ENCODE results near the gene COL5A1.

COL5A1 gene

DNA sequence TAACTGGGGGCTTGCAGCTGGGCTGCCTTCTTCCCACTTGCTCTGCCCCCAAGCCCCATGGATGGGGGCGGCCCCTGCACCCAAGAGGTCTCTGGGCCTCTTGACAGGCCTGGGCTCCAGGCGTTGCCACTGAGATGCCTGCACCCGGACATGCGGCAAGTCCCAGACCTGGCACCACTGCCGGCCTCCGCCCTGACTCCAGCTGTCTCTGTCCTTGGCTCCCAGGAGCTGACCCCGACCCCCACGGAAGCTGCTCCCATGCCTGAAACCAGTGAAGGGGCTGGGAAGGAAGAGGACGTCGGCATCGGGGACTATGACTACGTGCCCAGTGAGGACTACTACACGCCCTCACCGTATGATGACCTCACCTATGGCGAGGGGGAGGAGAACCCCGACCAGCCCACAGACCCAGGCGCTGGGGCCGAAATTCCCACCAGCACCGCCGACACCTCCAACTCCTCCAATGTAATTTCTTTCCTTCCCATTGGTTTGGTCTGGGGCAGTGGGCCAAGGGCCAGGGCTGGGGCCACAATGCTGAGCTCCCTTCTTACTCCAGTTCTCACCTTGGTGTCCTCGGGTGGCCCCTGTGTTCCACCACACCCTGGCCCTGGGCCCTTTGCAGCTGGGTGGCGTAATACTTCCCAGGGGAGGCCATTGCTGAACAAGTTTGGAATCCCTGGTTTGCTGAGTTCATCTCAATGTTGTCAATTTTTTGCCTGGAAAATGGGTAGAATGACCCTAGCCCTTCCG lies 88.6 kb downstream of the COL5A1 start:
- DNase-seq = no peak

DNA sequence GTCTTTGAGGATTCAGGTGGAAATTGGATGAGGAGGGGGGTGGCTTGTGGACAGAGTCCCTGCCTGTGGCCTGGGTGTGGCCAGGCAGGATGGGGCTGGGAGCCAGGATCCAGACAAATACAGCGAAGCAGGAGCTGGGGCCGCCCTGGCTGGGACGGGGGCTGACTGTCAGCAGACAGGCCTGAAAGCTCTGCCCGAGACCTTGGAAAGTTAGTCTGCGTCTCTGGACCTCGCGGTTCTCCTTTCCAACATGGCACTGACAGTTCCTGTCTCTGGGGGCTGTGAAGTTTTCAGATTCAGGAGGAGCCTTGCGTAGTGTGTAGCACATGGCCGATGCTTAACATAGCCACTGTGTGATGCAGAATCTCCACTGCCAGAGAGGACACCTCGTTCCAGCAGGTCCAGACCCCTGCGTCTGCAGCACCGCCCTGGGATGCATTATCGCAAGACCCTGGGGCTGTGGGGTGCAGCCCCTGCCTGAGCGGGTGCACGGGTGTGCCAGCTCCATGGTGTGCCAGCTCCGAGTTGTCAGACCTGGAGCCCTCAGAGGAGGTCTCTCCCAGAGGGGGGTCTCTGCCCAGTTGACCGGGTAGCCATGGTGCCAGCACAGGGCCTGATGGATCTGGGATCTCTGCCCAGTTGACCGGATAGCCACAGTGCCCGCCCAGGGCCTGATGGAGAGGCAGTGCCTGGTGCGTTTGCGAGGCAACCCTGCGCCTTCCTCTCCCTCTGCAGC lies 89.3 kb downstream of the COL5A1 start:
- no peak for DNase-seq

DNA sequence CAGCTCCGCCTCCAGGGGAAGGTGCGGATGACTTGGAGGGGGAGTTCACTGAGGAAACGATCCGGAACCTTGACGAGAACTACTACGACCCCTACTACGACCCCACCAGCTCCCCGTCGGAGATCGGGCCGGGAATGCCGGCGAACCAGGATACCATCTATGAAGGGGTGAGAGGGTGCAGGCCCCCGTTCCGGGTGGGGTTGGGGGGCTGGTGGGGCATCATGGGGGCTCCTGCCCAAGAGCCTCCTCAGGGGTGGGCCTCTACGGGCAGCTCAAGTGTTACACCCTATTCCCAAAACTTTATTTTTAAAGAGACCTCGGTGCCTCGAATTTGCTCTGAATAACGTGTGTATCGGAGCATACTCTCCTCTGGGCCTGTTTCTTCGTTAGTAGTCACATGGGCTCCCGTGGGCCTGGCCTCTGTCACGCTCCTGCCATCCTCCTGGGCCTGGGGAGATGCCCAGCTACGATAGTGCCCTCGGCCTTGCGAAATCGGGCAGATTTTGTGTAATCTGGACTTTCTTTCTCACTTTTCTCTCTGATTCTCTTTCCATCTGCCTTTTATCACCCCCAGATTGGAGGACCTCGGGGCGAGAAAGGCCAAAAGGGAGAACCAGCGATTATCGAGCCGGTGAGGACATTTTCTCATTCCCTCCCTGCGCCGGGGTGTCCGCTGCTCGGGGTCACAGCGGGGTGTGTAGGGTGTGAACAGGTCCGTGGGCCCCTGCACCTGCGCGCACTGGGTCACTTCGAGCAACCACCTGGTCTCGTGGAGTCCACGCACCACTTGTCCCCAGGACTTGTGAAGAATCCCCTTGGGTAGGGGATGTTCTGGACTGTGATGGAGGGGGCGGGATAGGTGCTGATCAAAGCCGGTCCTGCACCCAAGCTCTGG lies 90.1 kb downstream of the COL5A1 start:
- DNase-seq = no peak

DNA sequence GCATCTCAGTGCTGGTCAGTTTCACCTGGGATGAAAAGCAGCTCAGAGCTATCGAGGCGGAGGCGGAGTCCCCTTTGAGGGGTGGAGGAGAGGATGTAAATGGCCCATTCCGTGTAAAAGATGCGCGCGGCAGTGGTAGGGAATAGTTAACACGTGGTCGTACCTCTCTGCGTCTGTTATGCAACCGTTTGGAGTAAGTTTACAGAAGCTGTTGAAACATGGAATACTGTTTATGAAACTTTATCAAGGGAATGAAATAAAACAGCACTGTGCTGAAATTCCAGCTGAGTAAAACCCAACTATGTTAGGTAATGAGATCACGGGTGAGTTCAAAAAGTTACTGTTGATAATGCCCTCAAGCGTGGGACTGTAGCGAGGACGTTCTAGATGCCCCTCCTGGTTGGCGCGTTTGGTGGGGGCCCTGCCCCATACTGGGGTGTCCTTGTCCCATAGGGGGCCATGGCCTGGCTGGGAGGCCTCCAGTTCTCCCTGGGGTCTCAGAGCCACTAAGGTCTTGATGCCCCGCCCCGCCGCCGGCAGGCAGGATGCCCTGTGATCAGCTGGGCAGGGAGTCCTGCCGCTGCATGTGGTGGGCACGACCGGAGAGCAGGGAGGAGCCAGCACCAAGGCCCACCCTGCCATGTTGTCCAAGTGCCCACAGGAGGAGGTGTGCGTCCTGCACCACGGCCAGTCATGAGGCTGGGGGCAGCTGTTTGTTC lies 90.9 kb downstream of the COL5A1 start:
- no peak for DNase-seq

DNA sequence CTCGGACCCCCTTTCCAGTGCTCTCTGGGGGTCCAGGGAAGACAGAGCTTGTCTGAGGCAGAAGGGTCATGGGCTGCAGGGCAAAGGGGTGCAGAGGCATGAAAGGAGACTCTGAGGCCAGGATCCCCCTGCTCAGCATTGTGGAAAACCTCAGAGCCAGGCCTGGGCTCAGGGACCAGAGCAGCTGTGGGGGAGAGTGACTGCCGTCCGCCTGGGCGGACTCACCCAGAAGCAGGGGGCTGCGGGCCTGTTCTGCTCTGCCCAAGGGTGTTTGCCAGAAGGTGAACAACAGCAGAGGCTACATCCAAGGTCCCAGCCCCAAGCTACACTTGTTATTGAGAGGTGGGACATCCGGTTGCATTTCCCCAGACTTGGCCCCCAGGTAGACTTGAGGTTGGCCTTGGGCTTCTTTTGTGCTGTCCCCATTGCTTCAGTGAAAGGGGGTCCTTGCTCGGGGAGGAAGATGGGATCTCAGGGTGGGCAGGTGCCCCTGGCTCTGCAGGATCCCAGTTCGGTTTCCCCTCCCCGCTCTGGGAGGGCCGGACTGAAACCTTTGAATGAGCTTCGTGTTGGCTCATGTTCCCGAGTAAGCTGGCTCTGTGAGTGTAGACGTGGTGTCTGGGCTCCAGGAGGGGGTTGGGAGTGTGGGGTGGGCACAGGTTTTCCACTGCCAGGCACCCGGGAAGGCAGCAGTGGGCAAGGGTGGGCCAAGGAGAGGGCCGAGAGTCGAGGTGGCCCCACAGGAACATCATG lies 92.1 kb downstream of the COL5A1 start:
- DNase-seq = no peak

DNA sequence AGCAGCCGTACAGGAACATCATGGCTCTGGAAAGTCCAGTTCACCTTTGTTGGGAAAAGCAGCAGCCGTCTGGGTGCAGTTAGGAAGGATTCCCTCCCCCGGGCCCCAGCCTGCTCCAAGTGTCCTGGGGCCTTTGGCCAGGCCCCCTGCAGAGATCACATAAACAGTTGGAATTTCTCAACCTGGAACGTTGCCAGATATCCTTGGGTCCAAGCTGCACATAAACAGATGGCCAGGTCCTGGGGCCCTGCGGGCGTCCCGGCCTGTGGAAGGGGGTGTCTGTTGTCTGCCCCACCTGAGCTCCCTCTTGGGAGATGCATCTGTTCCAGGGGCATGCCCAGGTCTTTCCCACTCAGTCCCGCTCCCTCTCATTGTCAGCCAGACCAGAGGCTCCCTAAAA lies 92.7 kb downstream of the COL5A1 start:
- no peak for DNase-seq

DNA sequence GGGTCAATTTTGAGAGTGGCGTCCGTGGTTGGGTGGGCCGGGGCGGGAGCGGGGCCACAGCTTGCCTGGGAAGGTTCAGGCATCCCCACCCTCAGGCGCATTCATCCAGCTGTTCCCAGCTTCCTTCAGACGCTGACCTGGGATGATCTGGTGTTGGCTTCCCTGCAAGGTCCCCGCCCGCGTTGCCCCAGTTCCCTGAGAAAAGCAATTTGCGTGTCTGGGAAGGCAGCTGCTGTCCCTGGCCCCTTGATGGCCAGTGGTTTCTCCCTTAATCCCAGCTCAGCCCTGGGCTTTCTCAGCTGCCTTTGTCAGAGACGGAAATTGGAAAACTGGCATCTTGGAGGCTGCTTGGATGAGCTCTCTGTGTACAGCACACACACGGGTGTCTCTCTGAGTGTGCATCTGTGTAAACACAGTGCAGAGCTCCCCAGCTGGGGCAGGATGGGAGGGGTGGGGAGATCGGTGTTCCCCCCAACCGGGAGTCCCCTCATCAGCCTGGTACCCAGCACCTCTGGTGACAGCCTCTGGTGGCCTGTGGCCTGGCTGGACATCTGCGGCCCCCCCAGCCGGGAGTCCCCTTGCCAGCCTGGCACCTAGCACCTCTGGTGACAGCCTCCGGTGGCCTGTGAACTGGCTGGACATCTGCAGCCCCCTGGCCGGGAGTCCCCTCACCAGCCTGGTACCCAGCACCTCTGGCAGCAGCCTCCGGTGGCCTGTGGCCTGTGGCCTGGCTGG lies 94.0 kb downstream of the COL5A1 start:
- no peak for DNase-seq

DNA sequence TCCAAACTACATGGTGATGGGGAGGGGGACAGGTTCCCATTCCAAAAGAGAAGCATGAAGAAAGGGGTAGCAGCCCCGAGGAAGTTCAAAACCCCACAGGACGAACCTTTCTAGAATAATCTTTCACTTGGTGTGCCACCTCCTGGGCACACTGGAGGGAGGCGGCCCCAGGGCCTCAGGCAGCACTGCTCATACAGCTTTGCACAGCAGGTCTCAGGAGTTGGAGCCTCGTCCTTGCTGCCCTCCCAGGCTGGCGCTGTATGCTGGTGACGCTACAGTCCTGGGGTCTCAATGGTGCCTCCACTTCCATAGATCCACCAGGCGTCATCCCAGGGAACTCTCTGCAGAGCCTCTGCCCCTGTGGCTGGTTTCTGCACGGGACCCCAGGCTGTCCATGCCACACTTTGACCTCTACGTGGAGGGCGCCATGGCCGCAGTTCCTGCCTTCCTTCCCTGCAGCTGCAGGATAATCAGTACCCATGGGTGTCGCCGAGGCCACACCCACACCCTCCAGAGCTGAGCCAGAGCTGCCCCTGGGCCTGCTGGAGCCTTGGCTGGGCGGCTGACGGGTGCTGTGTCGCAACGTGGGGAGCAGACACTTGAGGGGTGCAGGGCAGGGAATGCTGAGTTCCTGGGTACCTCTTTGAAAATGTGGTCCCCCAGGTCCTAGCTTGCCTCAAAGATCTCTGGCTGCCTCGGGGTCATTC lies 95.3 kb downstream of the COL5A1 start:
- DNase-seq = no peak

DNA sequence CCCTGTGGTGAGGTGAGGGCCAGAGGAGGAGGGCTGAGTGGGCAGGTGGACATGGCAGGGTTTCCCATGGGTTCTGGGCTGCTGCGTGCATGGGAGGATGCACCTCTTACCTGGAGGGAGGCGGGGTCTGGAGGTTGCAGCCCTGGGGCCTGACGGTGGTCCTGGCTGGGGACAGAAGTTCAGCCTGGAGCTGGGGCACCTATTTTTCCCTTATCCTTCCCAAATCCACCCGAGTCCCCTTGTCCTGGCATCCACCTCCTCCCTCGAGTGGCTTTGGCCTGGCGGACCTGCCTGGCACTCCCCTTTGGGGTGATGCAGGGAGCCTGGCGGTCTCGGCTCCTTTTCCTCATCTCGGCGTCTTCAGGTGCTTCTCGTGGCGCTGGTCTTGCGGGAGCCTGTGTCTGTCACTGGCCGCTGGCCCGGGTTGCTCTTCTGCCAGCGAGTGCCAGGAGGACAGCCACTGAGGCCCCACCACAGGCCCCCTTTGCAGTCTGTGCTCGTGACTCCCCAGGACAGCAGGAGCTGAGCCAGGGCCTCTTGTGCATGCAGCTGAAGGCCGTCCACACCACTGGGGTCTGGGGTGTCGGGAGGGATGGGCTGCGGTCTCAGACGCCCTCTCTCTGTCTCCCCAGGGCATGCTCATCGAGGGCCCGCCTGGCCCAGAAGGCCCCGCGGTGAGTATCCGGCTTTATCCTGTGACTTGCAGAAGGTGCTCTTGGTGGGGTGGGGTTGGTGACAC lies 96.4 kb downstream of the COL5A1 start:
- no peak for DNase-seq

DNA sequence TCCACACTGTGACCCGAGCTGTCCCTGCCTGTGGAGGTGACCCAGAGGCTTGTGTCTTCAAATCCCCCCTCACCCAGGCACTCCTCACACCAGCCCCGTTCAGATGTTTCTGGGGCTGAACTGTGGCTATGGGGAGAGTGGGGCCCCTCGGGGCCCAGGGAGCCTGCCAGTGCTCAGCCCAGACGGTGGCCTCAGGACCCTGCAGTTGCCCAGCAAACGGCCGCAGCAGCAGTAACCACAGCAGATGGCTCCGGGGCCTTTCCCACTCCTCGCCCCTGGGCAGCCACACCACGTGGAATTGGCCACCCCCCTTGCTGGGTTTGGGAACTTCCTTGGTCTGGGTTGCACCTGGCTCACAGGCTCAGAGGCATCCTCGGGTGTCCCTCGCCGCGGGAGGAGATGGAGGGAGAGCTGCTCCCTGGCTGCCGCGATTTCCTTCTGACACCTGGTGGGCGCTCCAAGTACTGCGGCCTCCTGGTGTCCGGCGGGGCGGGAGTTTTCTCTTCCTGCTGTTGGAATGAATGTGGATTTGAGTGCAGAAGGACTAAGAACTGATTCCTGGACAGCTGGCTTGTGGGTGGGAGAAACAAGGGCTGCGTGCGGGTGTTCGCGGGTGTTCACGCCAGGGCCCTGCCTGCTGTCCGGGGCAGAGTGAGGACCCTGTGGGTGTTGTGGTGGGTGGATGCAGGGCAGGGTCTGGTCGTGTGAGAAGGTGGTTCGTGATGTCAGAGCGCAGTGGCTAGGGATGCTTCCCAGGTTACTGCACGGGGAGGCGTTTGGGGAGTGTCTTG lies 97.5 kb downstream of the COL5A1 start:
- peak; percentile 31 for DNase-seq

DNA sequence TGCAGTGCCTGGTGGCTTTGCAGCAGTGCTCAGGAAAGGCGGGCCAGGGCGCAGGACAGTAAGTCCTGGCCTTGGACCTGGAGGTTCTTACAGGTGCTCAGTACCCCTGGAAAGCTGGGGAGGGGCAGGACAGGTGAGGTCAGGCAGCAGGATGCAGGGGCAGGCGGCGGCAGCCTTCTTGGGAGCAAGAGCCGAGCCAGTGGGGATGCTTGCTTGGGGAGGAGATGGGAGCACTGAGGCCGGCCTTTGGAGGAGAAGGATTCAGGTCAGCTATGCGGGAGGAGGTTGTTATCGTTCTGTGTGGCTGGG lies 98.0 kb downstream of the COL5A1 start:
- DNase-seq = no peak

DNA sequence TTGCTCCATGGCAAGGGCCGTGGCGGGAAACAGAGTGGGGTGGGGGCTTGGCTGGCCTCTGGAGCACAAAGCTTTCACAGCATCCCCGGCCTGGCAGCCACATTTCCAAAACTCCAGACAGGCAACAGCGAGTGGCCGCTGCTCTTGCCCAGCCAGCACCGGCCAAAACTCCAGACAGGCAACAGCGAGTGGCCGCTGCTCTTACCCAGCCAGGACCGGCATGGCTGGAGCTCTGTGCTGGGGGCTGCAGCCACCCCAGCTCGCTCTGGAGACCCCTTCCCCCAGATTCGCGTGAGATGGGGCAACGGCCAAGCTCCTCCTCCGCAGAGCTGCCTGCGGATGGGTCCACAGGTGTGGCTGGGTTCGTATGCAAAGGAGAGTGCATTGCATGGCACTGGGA lies 98.5 kb downstream of the COL5A1 start:
- DNase-seq = no peak

DNA sequence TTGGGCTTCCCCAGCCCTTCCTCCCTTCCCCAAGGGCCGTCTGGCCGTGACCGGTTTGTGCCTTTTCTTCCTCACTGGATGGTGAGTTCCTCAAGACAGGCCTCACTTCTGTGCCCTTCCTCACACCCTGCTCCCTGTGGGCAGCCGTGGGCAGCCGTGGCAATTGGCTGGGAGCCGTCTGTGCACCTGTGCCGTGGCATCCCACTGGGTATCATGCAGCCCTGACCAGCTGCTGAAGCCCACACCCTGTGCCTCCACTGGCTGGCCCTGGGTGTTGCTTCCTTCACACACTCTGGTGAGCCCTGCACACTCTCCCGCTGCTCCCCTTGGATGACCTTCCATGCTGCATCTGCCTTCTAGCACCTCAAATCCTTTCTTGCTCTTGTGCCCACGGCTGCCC lies 100.2 kb downstream of the COL5A1 start:
- DNase-seq = no peak

DNA sequence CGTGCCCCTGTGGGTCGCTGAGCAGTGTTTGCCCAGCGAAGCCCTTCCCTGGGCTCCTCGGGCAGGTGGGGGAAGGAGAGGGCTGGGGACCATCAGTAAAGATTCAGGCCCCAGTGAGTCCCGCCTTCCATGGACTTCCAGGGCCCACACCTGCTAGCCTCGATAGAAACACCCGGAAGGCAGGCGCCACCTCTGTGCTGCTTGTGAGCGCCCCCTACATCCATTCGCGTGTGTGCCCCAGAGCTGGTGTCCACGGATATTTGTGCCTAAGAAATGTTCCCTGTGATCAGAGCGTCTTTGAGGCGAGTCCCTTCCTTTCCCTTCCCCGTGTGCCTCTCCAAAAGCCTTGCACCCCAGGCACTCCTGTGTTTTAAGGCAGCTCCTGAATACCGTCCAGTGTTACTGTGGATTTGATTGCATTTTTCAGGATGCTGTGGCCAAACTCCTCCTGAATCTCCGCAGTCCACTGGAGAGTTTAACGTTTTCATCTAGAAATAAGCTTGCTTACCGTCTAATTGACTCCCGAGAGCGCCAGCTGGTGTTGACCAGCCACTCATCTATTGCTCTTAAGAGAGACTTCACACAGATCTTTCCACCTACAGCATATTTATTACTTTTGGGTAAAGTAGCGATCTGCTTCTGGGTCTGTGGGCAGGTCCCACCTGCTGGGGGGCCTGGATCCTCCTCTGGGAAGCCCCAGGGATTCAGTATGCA lies 101.4 kb downstream of the COL5A1 start:
- DNase-seq = no peak

DNA sequence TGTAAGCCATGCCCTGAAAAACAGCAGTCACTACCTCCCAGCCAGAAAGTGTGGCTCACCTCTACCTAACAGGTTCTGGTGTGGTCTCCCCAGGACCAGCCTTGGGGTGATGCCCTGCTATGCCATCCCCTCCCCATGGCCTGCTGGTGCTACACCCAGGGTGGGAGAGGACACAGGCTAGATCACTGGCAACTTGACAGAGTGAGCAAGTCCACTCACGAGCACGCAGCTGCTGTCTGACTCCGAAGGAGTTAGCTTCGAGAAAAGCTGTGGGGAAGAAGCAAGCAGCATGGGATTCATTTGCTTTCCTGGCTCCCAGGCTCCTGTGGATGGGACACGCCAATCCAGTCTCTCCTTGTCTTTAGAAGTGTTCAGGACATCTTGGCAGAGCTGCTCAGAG lies 102.2 kb downstream of the COL5A1 start:
- no peak for DNase-seq

DNA sequence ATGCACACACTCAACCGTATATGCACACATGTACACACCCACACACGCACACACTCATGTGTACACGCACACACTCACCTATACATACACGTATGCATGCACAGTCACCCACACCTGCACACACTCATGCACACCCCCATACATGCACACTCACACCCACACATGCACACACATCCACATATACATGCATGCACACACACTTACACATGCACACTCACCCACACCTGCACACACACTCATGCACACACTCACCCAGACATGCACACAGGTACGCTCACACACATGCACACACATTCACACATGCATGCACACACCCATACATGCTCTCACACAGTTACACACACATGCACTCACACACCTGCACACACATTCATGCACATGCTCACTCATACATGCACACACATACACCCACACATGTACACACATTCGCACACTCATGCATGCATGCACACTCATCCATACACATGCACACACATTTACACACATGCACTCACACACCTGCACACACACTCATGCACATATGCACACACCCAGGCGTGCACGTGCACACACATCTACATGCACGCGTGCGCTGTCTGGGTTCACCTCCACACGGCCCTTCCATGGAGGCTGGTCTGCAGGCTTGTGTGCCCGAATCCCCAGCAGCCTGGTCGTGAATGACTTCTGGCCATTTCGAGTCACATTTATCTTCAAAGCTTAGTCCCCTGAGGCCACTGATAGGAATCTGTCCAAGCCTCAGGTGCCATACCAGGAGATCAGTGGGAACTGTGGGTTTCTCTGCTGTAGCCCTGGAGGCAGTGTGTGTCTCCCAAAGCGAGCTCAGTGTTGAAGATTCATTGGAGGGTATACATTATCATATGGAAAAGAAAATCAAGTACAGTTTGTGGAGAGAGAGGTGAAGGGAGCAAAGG lies 103.0 kb downstream of the COL5A1 start:
- no peak for DNase-seq

DNA sequence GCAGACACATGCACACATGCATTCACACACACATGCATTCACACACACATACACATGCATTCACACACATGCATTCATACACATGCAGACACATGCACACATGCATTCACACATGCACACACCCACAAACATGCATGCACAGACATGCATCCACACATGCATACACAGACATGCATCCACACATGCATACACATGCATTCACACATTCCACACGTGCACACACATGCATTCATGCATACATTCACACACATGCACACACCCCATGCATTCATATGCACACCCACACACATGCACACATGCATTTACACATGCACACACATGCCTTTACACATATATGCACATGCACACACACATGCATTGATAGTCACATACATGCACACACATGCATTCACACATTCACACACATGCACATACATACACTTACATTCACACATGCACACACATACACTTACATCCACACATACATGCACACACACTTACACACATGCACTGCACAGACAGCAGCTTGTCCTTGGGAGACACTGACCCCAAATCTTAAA lies 106.4 kb downstream of the COL5A1 start:
- no peak for DNase-seq
